Peyer's patch (tissue), 4 donors: Measurements from ENCODE around the gene SNX8. TPM values are rescaled to one million over a fixed set of nuclear protein-coding genes. Genes with fewer than 3 reads are reported as not detected.

Experiments
- DNase-seq, 3 donors: peaks; one replicate each; pipeline ENCODE4 v3.0.0-alpha.2; 2017 to 2019
- H3K27ac ChIP-seq, 4 donors: fragments of 200-600 bp; sonication (generic); one replicate each; pipeline ENCODE4 v1.5.1; 2016 to 2019
- H3K27me3 ChIP-seq, 2 donors: fragments of 200-600 bp; sonication (generic); one replicate each; pipeline ENCODE4 v1.5.1; 2019
- H3K36me3 ChIP-seq, 3 donors: fragments of 200-600 bp; sonication (generic); one replicate each; pipeline ENCODE4 v1.5.1; 2016 to 2019
- H3K4me1 ChIP-seq, 4 donors: fragments of 200-600 bp; sonication (generic); one replicate each; pipeline ENCODE4 v1.5.1; 2016 to 2019
- H3K4me3 ChIP-seq, 4 donors: fragments of 200-600 bp; sonication (generic); 1 replicate in 3 of 4; 2 replicates in 1 of 4; pipeline ENCODE4 v1.5.1; 2016 to 2019; ENCODE audit warnings: mild to moderate bottlenecking in 1 of 4
- H3K9me3 ChIP-seq, 4 donors: fragments of 200-600 bp; sonication (generic); one replicate each; pipeline ENCODE4 v1.5.1; 2016 to 2019; ENCODE audit warnings: mild to moderate bottlenecking in 1 of 4
- CTCF ChIP-seq, 6 experiments: fragments of 450-650 bp in 4 of 6; fragments of 200-600 bp in 2 of 6; sonication (generic) in 1 of 6; IDR thresholded peaks; one replicate each; pipeline ENCODE4 v1.5.1; 2017 to 2019; ENCODE audit warnings: antibody characterized with exemption in 6 of 6, mild to moderate bottlenecking in 3 of 6, moderate library complexity in 1 of 6
- POLR2A ChIP-seq, 2 donors: fragments of 450-650 bp; IDR thresholded peaks; one replicate each; pipeline ENCODE4 v1.5.1; 2017; ENCODE audit warnings: antibody characterized with exemption in 2 of 2, mild to moderate bottlenecking in 2 of 2, moderate library complexity in 2 of 2
- total RNA-seq, 4 donors: library from RNA; depleted of rRNA; stranded (reverse); fragments of >200 nt; gene quantifications; one replicate each; pipeline ENCODE4 v1.1.0, GENCODE V29; 2016

Gene SNX8
- total RNA-seq, 4 donors from 2014 or later = 10.5 to 38.8 (median 19.2) TPM

- H3K4me3 ChIP-seq = no peak overlapping the region
- no peaks in the 10 kb centered on the region for H3K9me3 ChIP-seq
- no peaks in the 10 kb centered on the region for H3K36me3 ChIP-seq
- H3K27me3 ChIP-seq = no peaks in the 10 kb centered on the region
- TF ChIP-seq POLR2A (IDR thresholded peaks at IDR 0.05) (no peak), CTCF (IDR thresholded peaks at IDR 0.05) (no peak)
- peaks cover 0 to 13% (median 3%) of the 10 kb centered on the region in 4 donors for H3K4me1 ChIP-seq
- no peak for DNase-seq
- peak overlapping the region in 1 of 4 donors; percentile 42 for H3K27ac ChIP-seq
Observed at GRCh38 chr7:2249744-2250323, 64.4 kb downstream of the SNX8 start.

GRCh38 chr7:2248984-2249694 is 65.1 kb downstream of the SNX8 start:
- H3K9me3 ChIP-seq = no peaks in the 10 kb centered on the region
- H3K27ac ChIP-seq = peak overlapping the region in 2 of 4 donors; percentile 8 to 42
- H3K4me3 ChIP-seq = no peak overlapping the region
- no peaks in the 10 kb centered on the region for H3K27me3 ChIP-seq
- TF ChIP-seq POLR2A (IDR thresholded peaks at IDR 0.05) (no peak), CTCF (IDR thresholded peaks at IDR 0.05) (no peak)
- DNase-seq = peak in 2 of 3 donors; percentile 33 to 74
- H3K36me3 ChIP-seq = no peaks in the 10 kb centered on the region
- peaks cover 0 to 13% (median 3%) of the 10 kb centered on the region in 4 donors for H3K4me1 ChIP-seq

- TF ChIP-seq POLR2A (IDR thresholded peaks at IDR 0.05) (no peak), CTCF (IDR thresholded peaks at IDR 0.05) (peak; percentile 28 to 50 (median 38))
- H3K4me3 ChIP-seq = no peak overlapping the region
- no peak overlapping the region for H3K27ac ChIP-seq
- no peaks in the 10 kb centered on the region for H3K27me3 ChIP-seq
- H3K4me1 ChIP-seq = peaks cover 0 to 21% (median 9%) of the 10 kb centered on the region in 4 donors
- H3K9me3 ChIP-seq = no peaks in the 10 kb centered on the region
- DNase-seq = no peak
- no peaks in the 10 kb centered on the region for H3K36me3 ChIP-seq
Observed at GRCh38 chr7:2247141-2247995, 66.9 kb downstream of the SNX8 start.

- TF ChIP-seq POLR2A (IDR thresholded peaks at IDR 0.05) (no peak), CTCF (IDR thresholded peaks at IDR 0.05) (no peak)
- H3K27me3 ChIP-seq = no peaks in the 10 kb centered on the region
Observed at GRCh38 chr7:2245883-2246675, 68.2 kb downstream of the SNX8 start.

GRCh38 chr7:2244404-2244995 is 69.7 kb downstream of the SNX8 start:
- no peaks in the 10 kb centered on the region for H3K27me3 ChIP-seq
- H3K4me1 ChIP-seq = peaks cover 0 to 31% (median 15%) of the 10 kb centered on the region in 4 donors
- TF ChIP-seq CTCF (IDR thresholded peaks at IDR 0.05) = no peak
- no peak for TF ChIP-seq POLR2A (IDR thresholded peaks at IDR 0.05)
- no peaks in the 10 kb centered on the region for H3K9me3 ChIP-seq
- DNase-seq = no peak
- H3K36me3 ChIP-seq = peaks cover 0 to 1% (median 0%) of the 10 kb centered on the region in 3 donors
- H3K27ac ChIP-seq = no peak overlapping the region
- H3K4me3 ChIP-seq = no peak overlapping the region

More at GRCh38 chr7:2245883-2246675, 68.2 kb downstream of the SNX8 start:
- H3K4me1 ChIP-seq = peaks cover 0 to 27% (median 12%) of the 10 kb centered on the region in 4 donors
- no peak overlapping the region for H3K27ac ChIP-seq
- no peaks in the 10 kb centered on the region for H3K9me3 ChIP-seq
- no peak for DNase-seq
- no peak overlapping the region for H3K4me3 ChIP-seq
- no peaks in the 10 kb centered on the region for H3K36me3 ChIP-seq
